Globus pallidus (tissue), 1 donor: Measurements from ENCODE around the gene TCN1.

ENCODE experiments used
- DNase-seq: peaks from one replicate; pipeline ENCODE4 v3.0.0-alpha.2; 2015; ENCODE audit warnings: low spot score

Gene TCN1

DNA sequence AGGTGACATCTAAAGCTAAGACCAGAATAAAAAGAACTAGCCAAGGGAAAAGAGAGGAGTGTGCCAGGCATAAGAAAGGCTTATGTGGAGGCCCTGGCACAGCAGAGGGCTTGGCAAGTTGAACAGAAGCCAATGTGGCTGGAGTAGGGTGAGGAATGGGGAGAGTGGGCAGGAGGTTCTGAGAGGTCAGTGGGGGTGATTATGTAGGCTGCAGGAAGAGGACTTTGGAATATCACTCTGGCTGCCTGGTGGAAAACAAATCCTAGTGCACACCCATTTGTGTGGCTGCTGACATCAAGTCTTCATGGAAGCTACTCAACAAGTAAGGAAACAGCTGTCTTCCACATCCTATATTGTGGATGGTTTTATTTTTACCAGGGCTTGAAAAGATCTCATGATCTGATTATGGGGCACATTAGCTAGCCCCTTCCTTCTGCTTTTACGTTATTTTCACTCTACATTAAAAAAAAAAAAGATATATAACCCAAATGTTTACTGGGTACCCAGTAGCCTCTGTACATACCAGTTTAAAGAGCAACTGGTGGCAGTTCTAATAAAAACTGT, 59.2 kb downstream of the TCN1 start:
- DNase-seq: no peak

DNA sequence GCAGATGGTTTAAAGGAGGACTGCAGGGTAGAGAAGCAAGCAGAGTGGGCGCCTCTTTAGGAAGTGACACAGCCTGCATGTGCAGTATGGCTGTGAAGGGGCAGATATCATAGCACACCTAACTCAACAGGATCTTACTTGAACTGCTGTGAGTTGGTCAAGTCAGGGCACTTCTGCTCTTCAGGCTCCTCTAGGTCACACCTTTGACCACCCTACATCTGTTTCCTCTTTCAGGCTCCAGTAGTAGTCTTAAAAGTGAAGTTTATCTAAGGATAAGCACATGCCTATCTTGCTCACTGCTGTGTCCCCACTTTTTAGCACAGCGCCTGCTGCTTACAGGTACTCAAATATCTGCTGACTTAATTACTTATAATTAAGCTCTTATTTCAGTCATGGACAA, 62.2 kb downstream of the TCN1 start:
- no peak for DNase-seq
